C4-2B (cell line): Measurements from ENCODE around the gene DAD1.

Experiments
- H3K27ac ChIP-seq: fragments of 450-650 bp; 2 replicates; pipeline ENCODE4 v1.5.1; 2017
- ZFX ChIP-seq: fragments of 450-650 bp; IDR thresholded peaks from 2 replicates; pipeline ENCODE4 v1.6.1; 2017
- TF ChIP-seq, protein P1 (sequence below): fragments of 450-650 bp; conservative IDR thresholded peaks from 2 replicates; pipeline ENCODE4 v1.5.1; 2017; ENCODE audit warnings: mild to moderate bottlenecking

DAD1 gene

DNA sequence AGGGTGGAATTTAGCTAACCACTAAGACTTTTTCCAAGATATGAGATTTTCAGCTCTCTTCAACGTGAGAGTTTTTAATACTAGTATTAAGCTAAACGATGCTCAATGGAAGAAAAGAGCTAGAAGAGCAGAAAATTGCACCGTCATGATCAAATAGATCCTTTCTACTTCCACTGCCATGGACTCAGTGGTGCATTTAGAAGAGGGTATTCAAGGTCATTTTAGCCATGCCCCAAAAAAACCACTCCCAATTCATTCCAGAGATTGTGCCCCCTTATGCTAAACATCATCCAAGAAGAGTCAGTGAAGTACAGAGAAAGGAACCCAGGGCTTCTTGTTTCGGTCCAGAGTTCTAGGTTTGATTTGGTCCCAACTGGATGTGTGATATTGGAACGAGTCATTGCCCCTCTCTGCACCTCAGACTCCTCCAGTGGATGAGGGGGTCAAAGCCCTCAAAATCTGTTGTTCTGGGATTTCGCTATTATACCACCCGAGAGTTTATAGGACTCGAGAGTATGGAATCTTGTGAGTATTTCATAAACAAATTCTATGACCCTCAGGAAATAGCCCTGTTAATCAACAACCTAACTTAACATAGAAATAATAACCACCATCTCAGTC lies 55.2 kb downstream of the DAD1 start:
- no peak overlapping the region for H3K27ac ChIP-seq

DNA sequence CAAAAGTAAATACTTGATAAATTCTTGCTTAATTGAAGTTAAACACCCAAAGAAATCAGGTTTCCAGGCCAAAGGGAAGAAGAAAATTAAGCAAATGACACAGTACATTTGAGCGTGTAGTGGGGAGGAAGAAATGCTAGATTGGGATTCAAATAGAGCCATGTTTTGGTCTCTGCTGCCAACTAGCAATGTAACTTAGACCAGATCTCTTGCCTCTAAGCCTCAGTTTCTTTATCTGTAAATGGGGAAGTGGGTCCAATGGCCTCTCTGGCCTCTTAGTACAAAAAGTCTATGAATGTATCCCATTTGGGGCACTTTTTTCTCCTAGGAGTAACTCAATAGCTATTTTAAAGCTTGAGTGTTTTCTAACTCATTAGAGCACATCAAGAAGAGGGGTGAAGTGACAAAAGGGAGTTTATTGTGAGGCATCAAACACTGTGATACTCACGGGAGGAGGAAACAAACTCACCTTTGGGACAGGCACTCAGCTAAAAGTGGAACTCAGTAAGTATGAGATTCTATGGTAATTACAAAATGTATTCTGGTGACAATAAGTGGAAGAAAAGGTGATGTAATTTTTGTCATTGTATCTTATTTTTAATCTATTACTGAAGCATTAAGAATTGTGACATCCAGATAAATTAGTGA lies 55.8 kb downstream of the DAD1 start:
- no peak overlapping the region for H3K27ac ChIP-seq
- TF ChIP-seq ZFX: no peak
- TF ChIP-seq, protein P1, sequence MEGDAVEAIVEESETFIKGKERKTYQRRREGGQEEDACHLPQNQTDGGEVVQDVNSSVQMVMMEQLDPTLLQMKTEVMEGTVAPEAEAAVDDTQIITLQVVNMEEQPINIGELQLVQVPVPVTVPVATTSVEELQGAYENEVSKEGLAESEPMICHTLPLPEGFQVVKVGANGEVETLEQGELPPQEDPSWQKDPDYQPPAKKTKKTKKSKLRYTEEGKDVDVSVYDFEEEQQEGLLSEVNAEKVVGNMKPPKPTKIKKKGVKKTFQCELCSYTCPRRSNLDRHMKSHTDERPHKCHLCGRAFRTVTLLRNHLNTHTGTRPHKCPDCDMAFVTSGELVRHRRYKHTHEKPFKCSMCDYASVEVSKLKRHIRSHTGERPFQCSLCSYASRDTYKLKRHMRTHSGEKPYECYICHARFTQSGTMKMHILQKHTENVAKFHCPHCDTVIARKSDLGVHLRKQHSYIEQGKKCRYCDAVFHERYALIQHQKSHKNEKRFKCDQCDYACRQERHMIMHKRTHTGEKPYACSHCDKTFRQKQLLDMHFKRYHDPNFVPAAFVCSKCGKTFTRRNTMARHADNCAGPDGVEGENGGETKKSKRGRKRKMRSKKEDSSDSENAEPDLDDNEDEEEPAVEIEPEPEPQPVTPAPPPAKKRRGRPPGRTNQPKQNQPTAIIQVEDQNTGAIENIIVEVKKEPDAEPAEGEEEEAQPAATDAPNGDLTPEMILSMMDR: no peak

More for the DNA sequence above, 55.2 kb downstream of the DAD1 start:
- TF ChIP-seq, protein P1: no peak
- TF ChIP-seq ZFX: no peak

DNA sequence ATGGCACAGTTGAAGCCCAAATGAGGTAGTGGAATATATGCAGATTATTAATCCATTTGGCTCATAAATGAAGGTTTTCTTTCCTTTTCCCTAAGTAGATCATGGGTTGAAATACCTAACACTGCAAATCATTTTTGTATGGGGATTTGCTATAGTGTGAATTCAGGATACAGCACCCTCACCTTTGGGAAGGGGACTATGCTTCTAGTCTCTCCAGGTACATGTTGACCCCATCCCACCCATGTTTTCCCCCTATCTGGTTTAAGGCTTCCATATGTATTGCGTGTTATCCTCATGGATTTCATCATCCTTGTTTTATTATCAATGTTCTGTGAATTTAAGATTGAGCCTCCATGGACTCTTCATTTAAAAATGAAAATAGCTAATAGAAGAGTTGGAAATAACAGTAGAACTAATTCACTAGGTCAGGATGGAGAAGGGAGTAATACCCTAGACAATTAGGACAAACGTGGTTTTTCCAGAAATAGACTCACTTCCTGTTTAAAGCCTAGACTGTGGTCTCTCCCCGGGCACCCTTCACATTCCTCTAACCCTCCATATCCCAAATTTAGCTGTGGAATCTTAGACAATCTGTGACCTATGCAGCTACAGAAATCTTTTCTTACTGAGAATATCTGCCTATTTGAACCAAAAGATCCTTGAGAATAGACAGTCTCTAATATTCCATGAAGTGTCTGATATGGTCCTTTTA lies 56.5 kb downstream of the DAD1 start:
- TF ChIP-seq ZFX: no peak
- TF ChIP-seq, protein P1: no peak
- no peak overlapping the region for H3K27ac ChIP-seq

DNA sequence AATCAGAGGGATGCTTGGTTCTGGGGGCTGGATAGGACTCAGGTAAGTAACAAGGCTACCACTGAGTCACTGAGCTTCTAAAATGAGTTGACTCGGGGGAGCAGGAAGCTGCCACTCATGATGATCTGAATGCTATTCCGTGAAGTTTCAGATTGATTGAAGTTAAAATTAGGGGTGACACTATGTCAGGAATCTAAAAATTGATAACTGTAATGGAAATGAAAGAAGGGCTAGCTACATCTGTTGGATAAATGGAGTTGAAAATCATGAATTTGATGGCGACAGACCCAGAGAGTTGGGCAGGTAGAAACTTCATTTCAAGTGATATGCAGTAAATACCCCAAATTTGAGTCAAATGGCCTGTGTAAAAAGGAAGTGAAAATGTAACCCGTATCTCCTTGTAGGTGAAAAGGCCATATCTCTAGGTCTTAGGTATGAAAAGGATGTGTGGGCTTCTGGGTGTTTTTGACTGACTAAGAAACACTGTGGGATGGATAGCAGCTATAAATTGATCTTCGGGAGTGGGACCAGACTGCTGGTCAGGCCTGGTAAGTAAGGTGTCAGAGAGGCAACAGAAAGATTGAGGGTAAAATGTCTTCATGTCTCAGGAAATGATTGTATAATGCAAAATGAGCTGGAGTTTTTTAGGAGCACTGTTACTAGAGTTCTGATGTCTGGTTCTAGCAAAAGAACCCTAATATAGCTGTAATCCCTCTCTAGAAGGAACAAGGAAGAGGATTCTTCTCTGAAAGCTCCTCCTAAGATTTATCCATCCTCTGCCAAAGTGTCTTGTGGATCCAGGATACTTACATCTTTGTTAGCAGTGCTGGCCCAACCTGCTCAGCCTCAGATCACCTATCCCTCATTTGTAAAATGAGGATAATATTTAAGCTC lies 57.3 kb downstream of the DAD1 start:
- H3K27ac ChIP-seq: no peak overlapping the region
- no peak for TF ChIP-seq ZFX
- TF ChIP-seq, protein P1: no peak

DNA sequence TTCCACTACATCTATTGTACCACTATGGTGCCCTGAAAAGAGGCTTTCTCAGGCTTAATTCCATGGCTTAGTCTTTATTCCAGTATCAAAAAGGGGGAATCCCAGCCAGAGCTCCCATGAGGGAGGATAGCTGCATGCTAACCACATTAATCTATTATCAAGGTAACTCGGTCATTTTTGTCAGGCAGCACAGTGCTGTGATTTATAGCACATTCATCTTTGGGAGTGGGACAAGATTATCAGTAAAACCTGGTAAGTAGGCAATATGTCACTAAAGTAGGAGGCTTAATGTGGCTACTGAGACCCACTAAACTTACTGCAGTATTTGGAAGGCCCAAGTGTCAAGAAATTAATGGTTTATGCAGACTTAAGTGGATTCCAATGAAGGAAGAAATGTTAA lies 58.9 kb downstream of the DAD1 start:
- no peak for TF ChIP-seq ZFX
- TF ChIP-seq, protein P1: no peak
- H3K27ac ChIP-seq: no peak overlapping the region

DNA sequence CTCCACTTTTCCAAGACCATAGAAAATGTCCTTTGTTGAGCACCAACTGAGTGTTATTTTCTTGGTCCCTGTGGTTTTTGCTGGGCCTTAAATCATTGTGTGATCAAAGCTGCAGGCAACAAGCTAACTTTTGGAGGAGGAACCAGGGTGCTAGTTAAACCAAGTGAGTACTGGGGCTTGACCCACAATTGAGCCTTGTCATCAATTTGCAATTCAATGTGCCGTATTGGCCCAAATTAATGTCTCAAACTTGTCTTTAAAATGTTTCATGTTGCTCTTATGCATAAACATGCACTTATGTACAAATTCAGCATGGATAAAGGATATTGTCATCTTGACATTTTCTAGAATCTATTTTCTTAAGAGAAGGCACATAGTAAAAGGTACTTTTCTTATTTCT lies 62.3 kb downstream of the DAD1 start:
- H3K27ac ChIP-seq: no peak overlapping the region
- TF ChIP-seq, protein P1: no peak
- TF ChIP-seq ZFX: no peak
